ENCODE results near the gene SLC25A1. TPM values are rescaled to one million over a fixed set of nuclear protein-coding genes. Genes with fewer than 3 reads are reported as not detected.

The SLC25A1 gene
- polyA plus RNA-seq, 2 of the 4 experiments (the other 2 are of a cell fraction) = 11.4 to 60.1 TPM

- DNase-seq (ENCODE audit: low read depth in 1 of 2, low spot score in 1 of 2) = no peak
- no peak for TF ChIP-seq JUN (IDR thresholded peaks at IDR 0.05)
- no peak for TF ChIP-seq RAD21 (conservative IDR thresholded peaks at IDR 0.05 in 1 of 2, IDR thresholded peaks at IDR 0.05 in 1 of 2)
- TF ChIP-seq ZFP36 (IDR thresholded peaks at IDR 0.05; ENCODE audit: borderline replicate concordance, partially characterized antibody) = no peak
- TF ChIP-seq ZC3H11A (IDR thresholded peaks at IDR 0.05) = no peak
- TF ChIP-seq CBX8 (IDR thresholded peaks at IDR 0.05) = no peak
- no peak for TF ChIP-seq RNF2 (IDR thresholded peaks at IDR 0.05; ENCODE audit: borderline replicate concordance, low read depth)
- TF ChIP-seq HDAC2 (IDR thresholded peaks at IDR 0.05) = no peak
- no peak for TF ChIP-seq JUNB (IDR thresholded peaks at IDR 0.05)
- no peak for TF ChIP-seq PHF8 (IDR thresholded peaks at IDR 0.05; ENCODE audit: borderline replicate concordance, low read depth)
- TF ChIP-seq ESRRA (IDR thresholded peaks at IDR 0.05; ENCODE audit: borderline replicate concordance, low read length) = no peak
- TF ChIP-seq E2F6 (IDR thresholded peaks at IDR 0.05; ENCODE audit: borderline replicate concordance, low read depth) = no peak
- no peak for TF ChIP-seq ATOH8 (CRISPR knock-in tag; IDR thresholded peaks at IDR 0.05; ENCODE audit: low read depth)
- TF ChIP-seq CHD4 (IDR thresholded peaks at IDR 0.05; ENCODE audit: borderline replicate concordance) = no peak
- no peak for TF ChIP-seq HES2 (IDR thresholded peaks at IDR 0.05)
- no peak for TF ChIP-seq HMGXB4 (CRISPR knock-in tag; IDR thresholded peaks at IDR 0.05; ENCODE audit: borderline replicate concordance)
- TF ChIP-seq PBX3 (IDR thresholded peaks at IDR 0.05) = no peak
- no peak for TF ChIP-seq TP53 (CRISPR knock-in tag; IDR thresholded peaks at IDR 0.05)
- ChIA-PET POLR2A (no interaction called here), CTCF (interaction anchor here (1.3 to 2.3 kb wide), 3 partner anchors 10 to 214 kb away, joined by 3 to 8 read pairs (median 3); partner anchors contain the start of genes ESS2 and SLC25A1)
- peak; percentile 18 to 37; a peak in 2 of 6 replicates for ATAC-seq
- 30% methylated on average over 15 of the region's 17 CpGs for WGBS (ENCODE audit: missing lambda C conversion rate)
- no peak for FAIRE-seq
- Histone ChIP-seq H3K4me3 (no peak overlapping the region), H3K9me3 (peaks cover 2% of the 10 kb centered on the region; the same call in 1 of the 3 replicates), H3K27ac (no peak overlapping the region), H3K4me2 (no peak overlapping the region), H3K4me1 (peaks cover 14% of the 10 kb centered on the region; the same call in 2 of the 3 replicates)
Measured at GRCh38 chr22:19168088-19168890, 10.2 kb downstream of the SLC25A1 start.

- WGBS (ENCODE audit: missing lambda C conversion rate) = 27% methylated on average over 5 of the region's 13 CpGs
- POLR2A ChIA-PET = no interaction called here
- ATAC-seq (no peak), FAIRE-seq (no peak), DNase-seq (ENCODE audit: low read depth in 1 of 2, low spot score in 1 of 2) (no peak)
- Histone ChIP-seq H3K4me3 (no peak overlapping the region), H3K4me1 (peaks cover 5% of the 10 kb centered on the region; the same call in 2 of the 3 replicates), H3K9me3 (peaks cover 2% of the 10 kb centered on the region; the same call in 1 of the 3 replicates), H3K27ac (no peak overlapping the region), H3K4me2 (no peak overlapping the region)
- CTCF ChIA-PET = interaction anchor here (1.3 to 2.3 kb wide), 4 partner anchors 9 to 213 kb away, joined by 3 to 8 read pairs (median 4); partner anchors contain the start of genes ESS2 and SLC25A1
- TF ChIP-seq TFCP2L1 (CRISPR knock-in tag; IDR thresholded peaks at IDR 0.05) (no peak), KDM5A (IDR thresholded peaks at IDR 0.05) (no peak), NFE2L2 (conservative IDR thresholded peaks at IDR 0.05; ENCODE audit: low read length) (no peak), HMGXB4 (CRISPR knock-in tag; IDR thresholded peaks at IDR 0.05; ENCODE audit: borderline replicate concordance) (no peak), MYC (IDR thresholded peaks at IDR 0.05; ENCODE audit: borderline replicate concordance, low read length) (no peak), ATOH8 (CRISPR knock-in tag; IDR thresholded peaks at IDR 0.05; ENCODE audit: low read depth) (no peak), MAX (IDR thresholded peaks at IDR 0.05) (no peak), ZSCAN20 (CRISPR knock-in tag; IDR thresholded peaks at IDR 0.05) (no peak), HES2 (IDR thresholded peaks at IDR 0.05) (no peak), CBX8 (IDR thresholded peaks at IDR 0.05) (no peak)
Measured at GRCh38 chr22:19167106-19167869, 11.2 kb downstream of the SLC25A1 start.

Data from A549 (cell line).